PC-9 (cell line): ENCODE data around the gene RAMACL. TPM values are rescaled to one million over a fixed set of nuclear protein-coding genes. Genes with fewer than 3 reads are reported as not detected.

Experiments
- BruUV-seq: library from RNA; stranded (reverse); fragments of 400-500 nt; replicated peaks from 2 replicates; lab custom pipeline; 2021; lab: Mats Ljungman, UMichigan
- CTCF ChIA-PET: fragments of 300-600 bp; sonication (Branson Sonifier 250); formaldehyde crosslinking; loops from one replicate; lab custom pipeline; 2022; ENCODE audit warnings: antibody characterized with exemption; lab: Charles Lee
- POLR2A ChIA-PET: fragments of 300-600 bp; sonication (Branson Sonifier 250); formaldehyde crosslinking; loops from one replicate; lab custom pipeline; 2022; ENCODE audit warnings: antibody characterized with exemption; ENCODE audit not compliant: unreplicated experiment; lab: Charles Lee
- DNase-seq, 2 experiments: peaks; one replicate each; pipeline versions ENCODE4 v3.0.0 to v3.0.0-alpha.2; 2015 to 2022; ENCODE audit warnings: mixed read lengths in 1 of 2
- H2AFZ ChIP-seq: fragments of 200-600 bp; sonication (generic); 2 replicates; pipeline ENCODE4 v1.8.1; 2017; ENCODE audit warnings: antibody characterized with exemption
- H3F3A ChIP-seq: fragments of 200-600 bp; sonication (generic); 2 replicates; pipeline ENCODE4 v1.8.1; 2017; ENCODE audit warnings: antibody characterized with exemption, mild to moderate bottlenecking, low read depth; ENCODE audit not compliant: insufficient read depth
- H3K27ac ChIP-seq: fragments of 200-600 bp; sonication (generic); 2 replicates; pipeline ENCODE4 v1.6.1; 2016; ENCODE audit warnings: mixed run types
- H3K27me3 ChIP-seq: fragments of 200-600 bp; sonication (generic); 2 replicates; pipeline ENCODE4 v1.6.1; 2016; ENCODE audit warnings: low read depth, mixed run types; ENCODE audit not compliant: insufficient read depth
- H3K36me3 ChIP-seq: fragments of 200-600 bp; sonication (generic); 2 replicates; pipeline ENCODE4 v1.6.1; 2016; ENCODE audit warnings: low read depth, mixed run types
- H3K4me1 ChIP-seq: fragments of 200-600 bp; sonication (generic); replicated peaks from 2 replicates; pipeline ENCODE4 v1.6.1; 2016; ENCODE audit warnings: mixed run types; ENCODE audit not compliant: insufficient read depth
- H3K4me2 ChIP-seq: fragments of 200-600 bp; sonication (generic); 2 replicates; pipeline ENCODE4 v1.6.1; 2017; ENCODE audit warnings: mixed run types
- H3K4me3 ChIP-seq: fragments of 200-600 bp; sonication (generic); 2 replicates; pipeline ENCODE4 v1.6.1; 2016; ENCODE audit warnings: mixed run types
- H3K79me2 ChIP-seq: fragments of 200-600 bp; sonication (generic); 2 replicates; pipeline ENCODE4 v1.6.1; 2017; ENCODE audit warnings: low read depth, mixed run types
- H3K9me2 ChIP-seq: fragments of 200-600 bp; sonication (generic); 2 replicates; pipeline ENCODE4 v1.8.1; 2017; ENCODE audit warnings: mild to moderate bottlenecking; ENCODE audit not compliant: insufficient read depth
- H3K9me3 ChIP-seq: fragments of 200-600 bp; sonication (generic); 2 replicates; pipeline ENCODE4 v1.8.1; 2016; ENCODE audit warnings: low read depth; ENCODE audit not compliant: insufficient read depth
- H4K20me1 ChIP-seq: fragments of 200-600 bp; sonication (generic); 2 replicates; pipeline ENCODE4 v1.8.1; 2017; ENCODE audit not compliant: insufficient read depth
- EZH2 ChIP-seq: fragments of 200-600 bp; sonication (generic); IDR thresholded peaks from 2 replicates; pipeline ENCODE4 v1.8.0; 2017; ENCODE audit warnings: antibody characterized with exemption, low read depth
- intact Hi-C: fragments of 100-400 bp; cut with micrococcal nuclease; formaldehyde crosslinking; loops from one replicate; pipeline ENCODE4 v1.10.0; 2022; ENCODE audit not compliant: unreplicated experiment
- total RNA-seq: library from RNA; stranded (reverse); gene quantifications from 2 replicates; pipeline ENCODE4 v1.2.3, GENCODE V29; 2021
- TF ChIP-seq, protein P1 (sequence below): fragments of 200-600 bp; sonication (generic); conservative IDR thresholded peaks from 2 replicates; pipeline ENCODE4 v1.6.1; 2017; ENCODE audit warnings: mixed run types, antibody characterized with exemption, mild to moderate bottlenecking, moderate library complexity

RAMACL gene
- total RNA-seq, 1 experiment from 2014 or later = 0.52 TPM

DNA sequence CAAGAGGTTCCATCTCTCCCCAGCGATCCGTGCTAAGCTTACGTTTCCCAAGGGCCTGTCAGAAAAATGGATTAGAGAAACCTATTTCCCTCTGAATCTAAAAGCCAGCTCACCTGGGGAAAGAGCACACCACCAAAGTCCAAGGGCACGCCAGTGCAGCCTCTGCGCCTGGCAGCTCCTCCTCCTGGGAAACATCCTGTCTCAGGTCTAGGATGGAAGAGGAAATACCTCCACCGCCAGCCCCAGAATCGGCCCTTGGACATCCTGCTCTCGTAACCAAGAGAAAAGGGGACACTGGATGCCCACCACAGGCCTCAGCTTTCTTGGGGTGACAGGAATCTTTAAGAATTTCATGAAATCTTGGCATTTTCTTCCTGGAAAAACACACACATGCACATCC is 18.7 kb downstream of the RAMACL start:
- POLR2A ChIA-PET = no interaction called here
- BruUV-seq = no TSS peak
- CTCF ChIA-PET = no interaction called here

DNA sequence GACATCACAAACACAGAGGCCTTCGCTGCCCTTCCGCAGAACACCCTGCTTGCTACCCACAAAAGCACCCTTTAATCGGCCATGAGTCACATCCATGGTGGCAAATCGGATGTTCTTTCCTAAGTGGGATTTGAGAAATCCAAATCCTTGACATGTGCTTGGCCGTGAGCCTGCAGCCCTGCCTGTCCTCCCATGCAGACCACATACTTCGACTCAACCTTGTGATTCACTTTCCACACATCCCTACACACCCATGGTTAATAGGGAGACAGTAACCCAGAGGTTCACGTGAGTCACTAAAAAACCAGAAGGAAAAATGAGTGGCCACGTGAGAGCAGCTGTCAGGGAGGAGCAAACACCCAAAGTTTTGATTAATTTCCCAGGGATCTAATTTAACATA is 19.4 kb downstream of the RAMACL start:
- no peak overlapping the region for H2AFZ ChIP-seq
- H3K9me2 ChIP-seq = no peaks in the 10 kb centered on the region
- no peaks in the 10 kb centered on the region for H3K4me1 ChIP-seq
- H3K79me2 ChIP-seq = no peaks in the 10 kb centered on the region
- H3F3A ChIP-seq = no peaks in the 10 kb centered on the region
- no peak for DNase-seq
- no peaks in the 10 kb centered on the region for H3K9me3 ChIP-seq
- ChIA-PET CTCF (no interaction called here), POLR2A (no interaction called here)
- H3K36me3 ChIP-seq = no peaks in the 10 kb centered on the region
- intact Hi-C loops = no loop called here
- H3K4me3 ChIP-seq = no peak overlapping the region
- no peaks in the 10 kb centered on the region for H3K27me3 ChIP-seq
- H3K4me2 ChIP-seq = no peak overlapping the region
- TF ChIP-seq EZH2 = no peak
- TF ChIP-seq, protein P1, sequence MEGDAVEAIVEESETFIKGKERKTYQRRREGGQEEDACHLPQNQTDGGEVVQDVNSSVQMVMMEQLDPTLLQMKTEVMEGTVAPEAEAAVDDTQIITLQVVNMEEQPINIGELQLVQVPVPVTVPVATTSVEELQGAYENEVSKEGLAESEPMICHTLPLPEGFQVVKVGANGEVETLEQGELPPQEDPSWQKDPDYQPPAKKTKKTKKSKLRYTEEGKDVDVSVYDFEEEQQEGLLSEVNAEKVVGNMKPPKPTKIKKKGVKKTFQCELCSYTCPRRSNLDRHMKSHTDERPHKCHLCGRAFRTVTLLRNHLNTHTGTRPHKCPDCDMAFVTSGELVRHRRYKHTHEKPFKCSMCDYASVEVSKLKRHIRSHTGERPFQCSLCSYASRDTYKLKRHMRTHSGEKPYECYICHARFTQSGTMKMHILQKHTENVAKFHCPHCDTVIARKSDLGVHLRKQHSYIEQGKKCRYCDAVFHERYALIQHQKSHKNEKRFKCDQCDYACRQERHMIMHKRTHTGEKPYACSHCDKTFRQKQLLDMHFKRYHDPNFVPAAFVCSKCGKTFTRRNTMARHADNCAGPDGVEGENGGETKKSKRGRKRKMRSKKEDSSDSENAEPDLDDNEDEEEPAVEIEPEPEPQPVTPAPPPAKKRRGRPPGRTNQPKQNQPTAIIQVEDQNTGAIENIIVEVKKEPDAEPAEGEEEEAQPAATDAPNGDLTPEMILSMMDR = no peak
- BruUV-seq = no TSS peak
- H4K20me1 ChIP-seq = no peaks in the 10 kb centered on the region
- no peak overlapping the region for H3K27ac ChIP-seq

More for the DNA sequence above, 18.7 kb downstream of the RAMACL start:
- no peak overlapping the region for H2AFZ ChIP-seq
- intact Hi-C loops = no loop called here
- no peaks in the 10 kb centered on the region for H3K79me2 ChIP-seq
- TF ChIP-seq, protein P1 = no peak
- no peak for TF ChIP-seq EZH2
- H3F3A ChIP-seq = no peaks in the 10 kb centered on the region
- H3K9me3 ChIP-seq = no peaks in the 10 kb centered on the region
- no peak for DNase-seq
- no peaks in the 10 kb centered on the region for H3K4me1 ChIP-seq
- H3K4me2 ChIP-seq = no peak overlapping the region
- no peaks in the 10 kb centered on the region for H4K20me1 ChIP-seq
- H3K4me3 ChIP-seq = no peak overlapping the region
- no peaks in the 10 kb centered on the region for H3K9me2 ChIP-seq
- H3K36me3 ChIP-seq = no peaks in the 10 kb centered on the region
- no peaks in the 10 kb centered on the region for H3K27me3 ChIP-seq
- no peak overlapping the region for H3K27ac ChIP-seq

GRCh38 chr6:166566026-166567011 is 20.2 kb downstream of the RAMACL start:
- H3K4me3 ChIP-seq = no peak overlapping the region
- intact Hi-C loops = no loop called here
- no TSS peak for BruUV-seq
- no peaks in the 10 kb centered on the region for H4K20me1 ChIP-seq
- H3K36me3 ChIP-seq = no peaks in the 10 kb centered on the region
- no peak overlapping the region for H3K27ac ChIP-seq
- H3F3A ChIP-seq = no peaks in the 10 kb centered on the region
- no peaks in the 10 kb centered on the region for H3K79me2 ChIP-seq
- ChIA-PET CTCF (no interaction called here), POLR2A (no interaction called here)
- H2AFZ ChIP-seq = no peak overlapping the region
- no peak overlapping the region for H3K4me2 ChIP-seq
- no peak for TF ChIP-seq EZH2
- TF ChIP-seq, protein P1 = no peak
- H3K27me3 ChIP-seq = no peaks in the 10 kb centered on the region
- DNase-seq = no peak
- no peaks in the 10 kb centered on the region for H3K9me2 ChIP-seq
- H3K4me1 ChIP-seq = no peaks in the 10 kb centered on the region
- no peaks in the 10 kb centered on the region for H3K9me3 ChIP-seq
